Activated naive CD8-positive, alpha-beta T cell treated with anti-CD3 and anti-CD28 coated beads, Interleukin-2, amount 50 U/mL, for 16 hours (primary cell): ENCODE data around the gene UFD1.

Experiments
- DNase-seq: peaks from one replicate; pipeline ENCODE4 v3.0.0-alpha.2; 2020; ENCODE audit warnings: low read depth, low spot score

Gene UFD1

GRCh38 chr22:19516378-19517170 lies 37.6 kb upstream of the UFD1 start:
- DNase-seq = no peak

GRCh38 chr22:19515654-19516377 lies 36.8 kb upstream of the UFD1 start:
- DNase-seq = no peak

- no peak for DNase-seq
These were observed 36.0 kb upstream of the UFD1 start for GRCh38 chr22:19514831-19515565.

- DNase-seq = no peak
These were observed 34.8 kb upstream of the UFD1 start for GRCh38 chr22:19513823-19514222.

- DNase-seq = no peak
These were observed 31.9 kb upstream of the UFD1 start for GRCh38 chr22:19510919-19511341.

- DNase-seq = no peak
These were observed 30.9 kb upstream of the UFD1 start for GRCh38 chr22:19509923-19510322.

GRCh38 chr22:19509191-19509590 lies 30.2 kb upstream of the UFD1 start:
- no peak for DNase-seq

GRCh38 chr22:19508024-19508776 lies 29.2 kb upstream of the UFD1 start:
- no peak for DNase-seq

- DNase-seq = no peak
These were observed 28.5 kb upstream of the UFD1 start for GRCh38 chr22:19507534-19507861.

GRCh38 chr22:19506212-19506611 lies 27.2 kb upstream of the UFD1 start:
- no peak for DNase-seq

- DNase-seq = no peak
These were observed 26.7 kb upstream of the UFD1 start for GRCh38 chr22:19505735-19506126.

- no peak for DNase-seq
These were observed 26.1 kb upstream of the UFD1 start for GRCh38 chr22:19504900-19505734.

GRCh38 chr22:19503869-19504268 lies 24.9 kb upstream of the UFD1 start:
- DNase-seq = no peak

GRCh38 chr22:19503367-19503766 lies 24.4 kb upstream of the UFD1 start:
- DNase-seq = no peak

- no peak for DNase-seq
These were observed 23.0 kb upstream of the UFD1 start for GRCh38 chr22:19501897-19502447.

- DNase-seq = no peak
These were observed 20.9 kb upstream of the UFD1 start for GRCh38 chr22:19499880-19500242.

GRCh38 chr22:19499236-19499879 lies 20.4 kb upstream of the UFD1 start:
- no peak for DNase-seq

- no peak for DNase-seq
These were observed 19.8 kb upstream of the UFD1 start for GRCh38 chr22:19498866-19499190.

- DNase-seq = no peak
These were observed 19.3 kb upstream of the UFD1 start for GRCh38 chr22:19498154-19498865.

GRCh38 chr22:19497245-19497644 lies 18.3 kb upstream of the UFD1 start:
- DNase-seq = no peak
